ENCODE results near the gene NFATC2IP. TPM values are rescaled to one million over a fixed set of nuclear protein-coding genes. Genes with fewer than 3 reads are reported as not detected.

The NFATC2IP gene
- total and polyA plus RNA-seq, 10 of the 15 experiments (the other 5 are each of a cell fraction or from before 2014, with no cell fraction given) = 12.2 to 93.9 (median 46.9) TPM

DNA sequence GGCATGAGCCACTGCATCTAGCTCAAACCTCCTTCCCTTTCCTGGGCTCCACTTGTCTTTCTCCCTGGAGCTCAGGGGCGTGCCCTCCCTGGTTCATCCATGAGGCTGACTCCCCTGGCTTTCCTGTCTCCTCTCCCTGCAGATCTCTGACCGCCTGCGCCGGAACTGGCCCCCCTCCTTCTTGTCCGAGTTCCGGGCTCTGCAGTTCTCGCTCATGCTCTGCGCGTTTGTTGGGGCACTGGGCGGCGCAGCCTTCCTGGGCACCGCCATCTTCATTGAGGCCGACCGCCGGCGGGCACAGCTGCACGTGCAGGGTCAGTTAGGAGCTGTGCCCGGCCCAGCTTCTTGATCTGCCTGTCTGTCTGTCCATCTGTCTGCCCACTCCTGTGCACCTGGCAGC lies 32.9 kb downstream of the NFATC2IP start (continued):
- TF ChIP-seq, protein P1, sequence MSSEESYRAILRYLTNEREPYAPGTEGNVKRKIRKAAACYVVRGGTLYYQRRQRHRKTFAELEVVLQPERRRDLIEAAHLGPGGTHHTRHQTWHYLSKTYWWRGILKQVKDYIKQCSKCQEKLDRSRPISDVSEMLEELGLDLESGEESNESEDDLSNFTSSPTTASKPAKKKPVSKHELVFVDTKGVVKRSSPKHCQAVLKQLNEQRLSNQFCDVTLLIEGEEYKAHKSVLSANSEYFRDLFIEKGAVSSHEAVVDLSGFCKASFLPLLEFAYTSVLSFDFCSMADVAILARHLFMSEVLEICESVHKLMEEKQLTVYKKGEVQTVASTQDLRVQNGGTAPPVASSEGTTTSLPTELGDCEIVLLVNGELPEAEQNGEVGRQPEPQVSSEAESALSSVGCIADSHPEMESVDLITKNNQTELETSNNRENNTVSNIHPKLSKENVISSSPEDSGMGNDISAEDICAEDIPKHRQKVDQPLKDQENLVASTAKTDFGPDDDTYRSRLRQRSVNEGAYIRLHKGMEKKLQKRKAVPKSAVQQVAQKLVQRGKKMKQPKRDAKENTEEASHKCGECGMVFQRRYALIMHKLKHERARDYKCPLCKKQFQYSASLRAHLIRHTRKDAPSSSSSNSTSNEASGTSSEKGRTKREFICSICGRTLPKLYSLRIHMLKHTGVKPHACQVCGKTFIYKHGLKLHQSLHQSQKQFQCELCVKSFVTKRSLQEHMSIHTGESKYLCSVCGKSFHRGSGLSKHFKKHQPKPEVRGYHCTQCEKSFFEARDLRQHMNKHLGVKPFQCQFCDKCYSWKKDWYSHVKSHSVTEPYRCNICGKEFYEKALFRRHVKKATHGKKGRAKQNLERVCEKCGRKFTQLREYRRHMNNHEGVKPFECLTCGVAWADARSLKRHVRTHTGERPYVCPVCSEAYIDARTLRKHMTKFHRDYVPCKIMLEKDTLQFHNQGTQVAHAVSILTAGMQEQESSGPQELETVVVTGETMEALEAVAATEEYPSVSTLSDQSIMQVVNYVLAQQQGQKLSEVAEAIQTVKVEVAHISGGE (CRISPR knock-in tag; IDR thresholded peaks at IDR 0.05) = no peak
- TF ChIP-seq, protein P2, sequence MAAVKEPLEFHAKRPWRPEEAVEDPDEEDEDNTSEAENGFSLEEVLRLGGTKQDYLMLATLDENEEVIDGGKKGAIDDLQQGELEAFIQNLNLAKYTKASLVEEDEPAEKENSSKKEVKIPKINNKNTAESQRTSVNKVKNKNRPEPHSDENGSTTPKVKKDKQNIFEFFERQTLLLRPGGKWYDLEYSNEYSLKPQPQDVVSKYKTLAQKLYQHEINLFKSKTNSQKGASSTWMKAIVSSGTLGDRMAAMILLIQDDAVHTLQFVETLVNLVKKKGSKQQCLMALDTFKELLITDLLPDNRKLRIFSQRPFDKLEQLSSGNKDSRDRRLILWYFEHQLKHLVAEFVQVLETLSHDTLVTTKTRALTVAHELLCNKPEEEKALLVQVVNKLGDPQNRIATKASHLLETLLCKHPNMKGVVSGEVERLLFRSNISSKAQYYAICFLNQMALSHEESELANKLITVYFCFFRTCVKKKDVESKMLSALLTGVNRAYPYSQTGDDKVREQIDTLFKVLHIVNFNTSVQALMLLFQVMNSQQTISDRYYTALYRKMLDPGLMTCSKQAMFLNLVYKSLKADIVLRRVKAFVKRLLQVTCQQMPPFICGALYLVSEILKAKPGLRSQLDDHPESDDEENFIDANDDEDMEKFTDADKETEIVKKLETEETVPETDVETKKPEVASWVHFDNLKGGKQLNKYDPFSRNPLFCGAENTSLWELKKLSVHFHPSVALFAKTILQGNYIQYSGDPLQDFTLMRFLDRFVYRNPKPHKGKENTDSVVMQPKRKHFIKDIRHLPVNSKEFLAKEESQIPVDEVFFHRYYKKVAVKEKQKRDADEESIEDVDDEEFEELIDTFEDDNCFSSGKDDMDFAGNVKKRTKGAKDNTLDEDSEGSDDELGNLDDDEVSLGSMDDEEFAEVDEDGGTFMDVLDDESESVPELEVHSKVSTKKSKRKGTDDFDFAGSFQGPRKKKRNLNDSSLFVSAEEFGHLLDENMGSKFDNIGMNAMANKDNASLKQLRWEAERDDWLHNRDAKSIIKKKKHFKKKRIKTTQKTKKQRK (IDR thresholded peaks at IDR 0.05; ENCODE audit: low read depth, low read length) = no peak
- TF ChIP-seq PAX5 (IDR thresholded peaks at IDR 0.05; ENCODE audit: borderline replicate concordance, low read depth, low read length) = no peak
- no peak for TF ChIP-seq CREB1 (IDR thresholded peaks at IDR 0.05; ENCODE audit: low read depth)

DNA sequence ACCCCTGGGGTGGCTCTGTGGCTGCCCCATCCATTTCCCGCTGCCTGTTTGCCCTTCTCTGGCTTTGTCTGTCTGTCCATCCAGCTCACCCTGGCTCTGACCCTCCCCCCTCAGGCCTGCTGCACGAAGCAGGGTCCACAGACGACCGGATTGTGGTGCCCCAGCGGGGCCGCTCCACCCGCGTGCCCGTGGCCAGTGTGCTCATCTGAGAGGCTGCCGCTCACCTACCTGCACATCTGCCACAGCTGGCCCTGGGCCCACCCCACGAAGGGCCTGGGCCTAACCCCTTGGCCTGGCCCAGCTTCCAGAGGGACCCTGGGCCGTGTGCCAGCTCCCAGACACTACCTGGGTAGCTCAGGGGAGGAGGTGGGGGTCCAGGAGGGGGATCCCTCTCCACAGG lies 33.4 kb downstream of the NFATC2IP start:
- ChIA-PET CTCF (interaction anchor here (1.0 to 2.0 kb wide), 2 partner anchors 10 to 22 kb away, joined by 3 to 5 read pairs; no protein-coding TSS in a partner anchor), RAD21 (ENCODE audit: unreplicated experiment) (no interaction called here), SMC1A (ENCODE audit: uncharacterized antibody, unreplicated experiment) (interaction anchor here (0.8 to 1.4 kb wide), 3 partner anchors 9 to 35 kb away, joined by 3 read pairs; partner anchors contain the start of gene SPNS1), POLR2A (interaction anchor here (0.5 to 1.1 kb wide), 2 partner anchors 10 to 56 kb away, joined by 6 to 8 read pairs; no protein-coding TSS in a partner anchor)
- peaks cover 12% of the 10 kb centered on the region for H3K4me1 ChIP-seq (ENCODE audit: control insufficient read depth, insufficient read depth, low read length)
- intact Hi-C loops (cut with micrococcal nuclease; ENCODE audit: unreplicated experiment) = no loop called here
- H3K4me3 ChIP-seq = no peak overlapping the region
- H3K4me2 ChIP-seq (ENCODE audit: control insufficient read depth, insufficient read depth) = peak overlapping the region; percentile 74; the same call in 1 of the 2 replicates
- in situ Hi-C loops (cut with MboI) = no loop called here
- no peaks in the 10 kb centered on the region for H3K27me3 ChIP-seq (replicated peaks in 1 of 2; ENCODE audit: control insufficient read depth in 2 of 2, insufficient read depth in 2 of 2, low read length in 1 of 2)
- 72% methylated on average over 12 of the region's 12 CpGs for WGBS (ENCODE audit: insufficient coverage, insufficient replicate concordance, low lambda C conversion rate, missing lambda C conversion rate)
- H3K36me3 ChIP-seq (ENCODE audit: control insufficient read depth in 2 of 2, insufficient read depth in 2 of 2, low read length in 1 of 2) = peaks cover 0 to 10% of the 10 kb centered on the region in 2 experiments; a peak in 3 of 4 replicates
- no peak for DNase-seq (ENCODE audit: low read depth, low spot score)
- no peaks in the 10 kb centered on the region for H4K20me1 ChIP-seq (ENCODE audit: control insufficient read depth, insufficient read depth)
- H3K9ac ChIP-seq (ENCODE audit: control insufficient read depth, insufficient read depth, low read length) = peak overlapping the region; percentile 39; the same call in 1 of the 2 replicates
- H3K79me2 ChIP-seq (ENCODE audit: control insufficient read depth, insufficient read depth, low read length) = no peaks in the 10 kb centered on the region
- ATAC-seq = no peak
- H3K27ac ChIP-seq (ENCODE audit: control insufficient read depth, insufficient read depth) = no peak overlapping the region; the same call in 1 of the 2 replicates
- H3K9me3 ChIP-seq (replicated peaks; ENCODE audit: control insufficient read depth, insufficient read depth, low read length) = no peaks in the 10 kb centered on the region; the same call in 2 of the 3 replicates
- H2AFZ ChIP-seq (ENCODE audit: control insufficient read depth, low read depth, low read length) = no peak overlapping the region
- FAIRE-seq = no peak
- BruUV-seq (replicated peaks) = no TSS peak
- TF ChIP-seq CREM (IDR thresholded peaks at IDR 0.05; ENCODE audit: low read depth) (no peak), ZNF24 (IDR thresholded peaks at IDR 0.05) (no peak), NFYA (IDR thresholded peaks at IDR 0.05; ENCODE audit: borderline replicate concordance, low read depth, low read length) (no peak), KLF5 (IDR thresholded peaks at IDR 0.05; ENCODE audit: partially characterized antibody) (no peak), IKZF2 (IDR thresholded peaks at IDR 0.05) (no peak), JUNB (IDR thresholded peaks at IDR 0.05) (no peak), TCF12 (IDR thresholded peaks at IDR 0.05; ENCODE audit: low read depth, low read length) (no peak), BCL11A (IDR thresholded peaks at IDR 0.05; ENCODE audit: low read depth, low read length) (no peak), SPI1 (IDR thresholded peaks at IDR 0.05; ENCODE audit: borderline replicate concordance, insufficient read depth, low read depth, low read length) (no peak), IKZF1 (conservative IDR thresholded peaks at IDR 0.05) (no peak), YY1 (IDR thresholded peaks at IDR 0.05; ENCODE audit: low read depth, low read length) (no peak)
- TF ChIP-seq, protein P3, sequence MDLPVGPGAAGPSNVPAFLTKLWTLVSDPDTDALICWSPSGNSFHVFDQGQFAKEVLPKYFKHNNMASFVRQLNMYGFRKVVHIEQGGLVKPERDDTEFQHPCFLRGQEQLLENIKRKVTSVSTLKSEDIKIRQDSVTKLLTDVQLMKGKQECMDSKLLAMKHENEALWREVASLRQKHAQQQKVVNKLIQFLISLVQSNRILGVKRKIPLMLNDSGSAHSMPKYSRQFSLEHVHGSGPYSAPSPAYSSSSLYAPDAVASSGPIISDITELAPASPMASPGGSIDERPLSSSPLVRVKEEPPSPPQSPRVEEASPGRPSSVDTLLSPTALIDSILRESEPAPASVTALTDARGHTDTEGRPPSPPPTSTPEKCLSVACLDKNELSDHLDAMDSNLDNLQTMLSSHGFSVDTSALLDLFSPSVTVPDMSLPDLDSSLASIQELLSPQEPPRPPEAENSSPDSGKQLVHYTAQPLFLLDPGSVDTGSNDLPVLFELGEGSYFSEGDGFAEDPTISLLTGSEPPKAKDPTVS (IDR thresholded peaks at IDR 0.05; ENCODE audit: low read depth, low read length) = no peak
